NCI-H146 treated with DMSO at 0.1 percent for 48 hours (cell line): ENCODE results near the gene KRTAP10-3.
"Not testable (repeated sequence)": the region's sequence is repeated elsewhere in the genome, so short reads cannot be mapped to it uniquely, and the experiment has no call there.

Experiments
- DNase-seq: peaks from one replicate; lab custom pipeline; 2025; ENCODE audit not compliant: unreplicated experiment; lab: John Stamatoyannopoulos, UW

KRTAP10-3 gene

DNA sequence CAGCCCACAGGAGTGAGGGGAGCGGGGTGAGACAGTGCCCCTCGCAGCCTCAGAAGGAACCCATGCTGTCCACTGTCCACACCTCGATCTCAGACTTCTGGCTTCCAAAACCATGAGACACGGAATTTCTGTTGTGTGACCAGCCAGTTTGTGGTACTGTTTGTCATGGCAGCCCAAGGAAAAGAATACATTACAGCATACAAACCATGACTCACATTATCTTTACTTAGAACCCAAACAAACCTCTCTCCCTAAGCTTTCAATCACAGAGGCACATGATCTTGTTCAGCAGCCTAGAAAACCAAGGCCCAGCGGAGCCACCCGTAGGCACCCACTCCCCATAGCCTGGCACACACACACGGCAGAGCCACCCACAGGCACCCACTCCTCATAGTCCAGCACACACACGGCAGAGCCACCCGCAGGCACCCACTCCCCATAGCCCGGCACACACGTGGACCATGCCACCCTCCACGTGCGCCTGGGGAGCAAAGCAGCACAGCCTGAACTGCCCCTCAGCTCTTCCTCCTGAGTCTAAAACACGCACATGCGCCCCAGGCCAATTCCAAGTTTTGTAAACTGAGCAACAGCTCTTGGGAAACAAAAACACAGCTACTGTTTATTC is 14.5 kb upstream of the KRTAP10-3 start:
- DNase-seq = no peak

DNA sequence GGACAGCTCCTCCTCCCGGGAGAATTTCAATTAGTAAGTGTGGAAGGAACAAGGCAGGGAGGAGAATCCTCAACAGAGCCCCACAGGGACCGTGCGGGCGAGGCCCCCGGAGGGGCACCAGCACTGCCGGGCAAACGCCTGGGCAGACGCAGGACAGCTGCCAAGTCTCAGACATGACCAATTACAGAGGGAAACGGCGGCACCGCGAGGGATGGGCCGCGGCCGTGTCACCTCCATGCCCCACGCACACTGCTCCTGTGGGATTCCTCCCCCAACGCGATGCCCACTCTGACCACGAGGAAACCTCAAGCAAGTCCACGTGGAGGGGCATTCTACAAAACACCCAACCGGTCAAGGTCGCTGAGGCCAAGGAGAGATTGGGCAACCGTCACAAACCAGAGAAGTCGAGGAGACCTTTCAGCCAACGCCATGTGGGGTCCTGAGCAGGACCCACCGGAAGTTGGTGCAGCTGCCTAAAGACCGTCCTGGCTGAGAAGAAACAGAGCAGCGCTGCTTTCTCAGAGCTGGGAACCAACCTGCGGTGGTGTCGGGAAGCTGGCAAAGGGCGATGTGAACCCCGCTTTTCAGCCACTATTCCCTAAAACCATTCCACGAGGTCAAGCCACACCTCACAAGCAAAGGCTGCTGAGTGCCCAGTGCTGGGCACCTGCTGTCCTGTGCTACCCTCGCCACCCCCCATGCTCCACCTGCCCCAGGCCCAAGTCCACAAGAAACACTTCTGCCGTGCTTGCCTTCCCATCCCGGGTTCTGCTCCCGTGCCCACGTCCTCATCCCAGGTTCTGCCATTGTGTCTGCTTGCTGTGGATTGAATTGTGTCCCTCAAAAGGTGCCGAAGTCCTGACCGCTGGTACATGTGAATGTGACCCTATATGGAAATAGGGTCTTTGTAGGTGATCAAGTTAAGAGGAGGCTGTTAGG is 13.5 kb upstream of the KRTAP10-3 start:
- no peak for DNase-seq

GRCh38 chr21:44571296-44571695 is 12.7 kb upstream of the KRTAP10-3 start:
- DNase-seq = no peak

DNA sequence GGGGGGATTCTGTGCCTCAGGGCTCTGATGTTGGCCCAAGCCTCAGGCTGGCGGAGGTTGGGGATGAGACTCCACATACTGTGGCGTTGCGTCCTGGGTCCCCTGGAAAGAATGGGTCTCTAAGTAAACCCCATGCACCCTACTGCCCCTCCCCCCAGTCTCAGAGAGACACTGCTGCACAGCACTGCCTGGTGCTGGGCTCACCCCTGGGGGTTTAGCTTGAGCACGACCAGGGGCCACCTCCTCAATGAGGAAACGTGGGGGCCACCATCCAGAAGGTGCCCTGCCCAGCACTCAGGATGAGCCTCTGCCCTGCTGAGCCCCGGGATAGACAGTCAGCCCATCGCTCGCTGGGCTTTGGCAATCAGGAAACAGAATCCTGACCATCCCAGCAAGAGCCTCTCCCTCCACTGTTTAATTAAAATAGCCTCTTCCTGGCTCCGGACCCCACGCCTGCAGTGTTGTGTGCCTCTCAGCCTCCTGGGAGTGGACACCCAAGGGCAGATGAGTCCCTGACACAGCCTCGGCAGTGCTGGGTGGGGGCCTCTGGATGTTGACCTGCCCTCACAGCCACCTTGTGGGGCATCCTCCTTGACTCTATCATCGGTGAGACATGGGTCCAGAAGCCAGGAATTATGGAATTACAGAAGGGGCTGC is 11.4 kb upstream of the KRTAP10-3 start:
- DNase-seq = no peak

- DNase-seq = no peak
Measured at GRCh38 chr21:44568667-44569556, 10.3 kb upstream of the KRTAP10-3 start.

GRCh38 chr21:44568261-44568660 is 9.7 kb upstream of the KRTAP10-3 start:
- DNase-seq = no peak

- no peak for DNase-seq
Measured at GRCh38 chr21:44567481-44568171, 9.0 kb upstream of the KRTAP10-3 start.

DNA sequence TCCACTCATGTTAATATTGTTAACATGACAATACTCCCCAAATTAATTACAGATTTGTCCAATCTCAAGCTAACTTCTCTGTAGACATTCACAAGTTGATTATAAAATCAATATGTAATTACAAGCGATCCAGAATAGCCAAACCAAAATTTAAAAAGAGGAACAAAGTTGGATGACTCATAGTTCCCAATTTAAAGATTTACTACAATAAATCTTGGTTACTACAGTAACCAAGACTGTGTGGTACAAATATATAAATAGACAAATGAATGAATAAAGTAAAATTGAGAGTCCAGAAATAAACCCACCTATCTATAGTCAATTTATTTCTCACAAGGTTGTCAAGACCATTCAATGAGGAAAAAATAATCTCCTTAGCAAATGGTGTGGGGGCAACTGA is 7.8 kb upstream of the KRTAP10-3 start:
- DNase-seq = no peak

DNA sequence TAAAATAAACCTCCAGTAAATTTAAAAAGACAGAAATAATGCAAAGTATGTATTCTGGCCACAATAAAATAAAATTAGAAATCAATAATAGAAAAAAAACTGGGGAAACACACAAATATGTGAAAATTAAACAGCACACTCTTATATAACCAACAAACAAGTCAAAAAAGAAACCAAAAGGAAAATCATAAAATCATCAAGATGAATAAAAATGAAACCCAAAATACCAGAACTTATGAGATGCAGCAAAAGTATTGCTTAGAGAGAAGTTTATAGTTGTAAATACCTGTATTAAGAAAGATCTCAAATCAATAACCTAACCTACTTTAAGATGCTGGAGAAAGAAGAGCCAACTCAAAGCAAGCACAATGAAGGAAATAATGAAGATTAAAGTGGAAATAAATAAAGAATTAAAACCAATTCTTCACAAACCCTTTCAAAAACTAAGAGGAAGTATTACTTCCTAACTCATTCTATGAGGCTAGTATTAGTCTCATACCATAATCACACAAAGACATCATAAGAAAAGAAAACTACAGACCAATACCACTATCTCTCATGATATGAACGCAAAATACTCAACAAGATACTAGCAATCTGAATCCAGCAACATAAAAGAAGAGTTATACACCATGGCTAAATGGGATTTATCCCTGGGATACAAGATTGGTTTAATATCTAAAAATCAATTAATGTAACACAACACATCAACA is 6.4 kb upstream of the KRTAP10-3 start:
- DNase-seq = no peak

- no peak for DNase-seq
Measured at GRCh38 chr21:44564099-44564498, 5.5 kb upstream of the KRTAP10-3 start.

DNA sequence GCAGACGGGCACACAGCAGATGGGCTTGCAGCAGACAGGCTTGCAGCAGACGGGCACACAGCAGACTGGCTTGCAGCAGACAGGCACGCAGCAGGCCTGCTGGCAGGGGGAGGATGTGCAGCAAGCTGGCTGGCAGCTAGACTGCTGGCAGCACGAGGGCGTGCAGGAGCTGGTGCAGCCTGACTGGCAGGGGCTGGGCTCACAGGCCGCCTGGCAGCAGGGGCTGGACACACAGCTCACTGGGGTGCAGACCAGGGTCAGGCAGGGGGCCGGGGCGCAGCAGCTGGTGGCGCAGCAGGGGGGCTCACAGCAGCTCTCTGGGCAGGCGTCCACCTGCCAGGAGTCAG is 293 bp downstream of the KRTAP10-3 start:
- not testable (repeated sequence) for DNase-seq

GRCh38 chr21:44557491-44558328 is 885 bp downstream of the KRTAP10-3 start:
- no peak for DNase-seq

- peak; percentile 57 for DNase-seq
Measured at GRCh38 chr21:44556879-44557278, 1.7 kb downstream of the KRTAP10-3 start.

DNA sequence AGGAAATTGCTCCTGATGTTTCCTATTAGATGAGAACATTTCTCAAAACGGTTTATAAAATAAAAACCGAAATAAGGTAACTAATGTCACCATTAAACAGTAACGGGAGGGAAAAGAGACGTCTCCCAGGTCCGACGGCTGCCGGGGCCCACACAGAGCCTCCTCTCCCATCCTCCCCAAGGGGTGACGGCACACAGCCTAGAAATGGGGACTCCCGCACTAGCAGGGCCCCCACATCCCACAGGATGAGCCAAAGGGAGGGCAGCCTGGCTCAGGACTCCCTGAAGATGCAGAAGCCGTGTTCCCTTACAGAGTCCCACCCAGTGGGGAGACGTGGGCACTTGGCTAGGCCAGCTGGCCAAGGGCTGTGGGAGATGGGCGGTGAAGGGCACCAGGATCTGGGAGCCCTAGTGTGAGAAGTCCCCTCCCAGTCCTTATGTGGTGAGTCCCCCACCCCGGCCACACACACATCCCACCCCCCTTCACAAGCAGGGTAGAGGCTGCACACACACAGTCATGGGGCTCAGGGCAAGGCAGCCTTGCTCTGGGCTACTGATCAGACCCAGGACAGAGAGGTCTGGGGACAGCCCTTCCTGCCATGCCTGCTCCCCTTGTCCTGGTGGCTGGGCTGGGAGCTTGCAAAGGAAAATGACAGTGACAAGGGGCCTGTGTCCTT is 3.3 kb downstream of the KRTAP10-3 start:
- no peak for DNase-seq

GRCh38 chr21:44552681-44553080 is 5.9 kb downstream of the KRTAP10-3 start:
- DNase-seq = peak; percentile 13

GRCh38 chr21:44552136-44552535 is 6.5 kb downstream of the KRTAP10-3 start:
- DNase-seq = no peak

GRCh38 chr21:44551340-44551961 is 7.1 kb downstream of the KRTAP10-3 start, which contains the start of gene KRTAP10-2:
Gene KRTAP10-2 (minus strand): TSS chr21:44551505. CDS start chr21:44551458, 47 bp downstream.
- DNase-seq = peak; percentile 36

DNA sequence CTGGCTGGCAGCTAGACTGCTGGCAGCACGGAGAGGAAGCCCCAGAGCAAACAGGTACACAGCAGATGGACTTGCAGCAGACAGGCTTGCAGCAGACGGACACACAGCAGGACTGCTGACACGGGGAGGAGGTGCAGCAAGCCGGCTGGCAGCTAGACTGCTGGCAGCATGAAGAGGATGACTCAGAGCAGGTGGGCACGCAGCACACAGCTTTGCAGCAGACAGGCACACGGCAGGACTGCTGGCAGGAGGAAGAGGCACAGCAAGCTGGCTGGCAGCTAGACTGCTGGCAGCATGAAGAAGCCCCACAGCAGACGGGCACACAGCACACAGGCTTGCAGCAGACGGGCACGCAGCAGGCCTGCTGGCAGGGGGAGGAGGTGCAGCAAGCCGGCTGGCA is 7.8 kb downstream of the KRTAP10-3 start:
- DNase-seq = no peak
